Measurements from ENCODE around the gene EPO.
"Not testable (repeated sequence)": the region's sequence is repeated elsewhere in the genome, so short reads cannot be mapped to it uniquely, and the experiment has no call there.

The EPO gene

DNA sequence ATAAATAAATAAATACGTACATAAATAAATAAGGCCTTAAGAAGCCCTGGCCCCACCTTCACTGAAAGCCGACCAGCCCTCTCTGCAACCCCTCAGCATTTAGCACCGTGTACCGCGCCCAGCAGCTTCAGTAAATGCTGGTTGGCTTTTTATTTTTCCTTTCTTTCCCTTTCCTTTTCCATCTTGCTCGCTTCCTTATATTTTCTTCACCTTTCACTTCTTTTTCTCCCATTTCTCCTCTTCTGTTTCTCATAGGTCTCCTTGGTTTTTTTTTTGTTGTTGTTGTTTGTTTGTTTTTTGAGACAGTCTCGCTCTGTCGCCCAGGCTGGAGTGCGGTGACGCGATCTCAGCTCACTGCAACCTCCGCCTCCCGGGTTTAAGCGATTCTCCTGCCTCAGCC lies 24.3 kb downstream of the EPO start:
- no peak for DNase-seq

DNA sequence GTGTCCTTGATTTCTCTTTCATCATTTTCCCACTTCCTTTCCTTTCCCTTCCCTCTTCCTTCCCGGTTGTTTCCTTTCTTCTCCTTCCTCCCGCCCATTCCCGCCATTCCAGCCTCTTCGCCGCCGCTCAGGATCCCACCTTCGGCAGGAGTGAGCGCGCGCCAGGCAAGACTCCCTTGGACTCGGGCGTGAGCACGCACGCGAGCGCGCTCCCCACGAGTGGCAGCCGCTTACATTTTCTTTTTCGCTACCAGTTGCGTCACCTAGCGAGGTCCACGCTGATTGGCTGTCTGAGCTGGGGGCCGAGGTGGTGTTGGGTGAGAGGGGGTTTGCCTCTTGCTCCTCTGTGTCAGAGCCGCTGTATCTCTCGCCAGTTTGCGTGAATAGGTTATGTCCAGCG lies 24.9 kb downstream of the EPO start:
- no peak for DNase-seq

DNA sequence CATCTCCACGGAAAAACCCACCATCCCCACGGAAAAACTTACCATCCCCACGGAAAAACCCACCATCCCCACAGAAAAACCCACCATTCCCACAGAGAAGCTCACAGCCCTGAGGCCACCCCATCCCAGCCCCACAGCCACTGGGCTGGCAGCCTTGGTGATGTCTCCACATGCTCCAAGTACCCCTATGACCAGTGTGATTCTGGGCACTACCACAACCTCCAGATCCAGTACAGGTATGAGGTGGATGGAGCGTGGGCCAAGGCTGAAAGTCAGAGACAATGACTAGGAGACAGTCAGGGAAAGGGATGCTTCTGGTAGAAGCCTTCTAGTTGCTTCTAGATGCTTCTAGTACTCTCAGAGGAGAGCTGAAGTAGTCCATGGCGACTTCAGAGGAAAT lies 32.7 kb downstream of the EPO start:
- DNase-seq = no peak

DNA sequence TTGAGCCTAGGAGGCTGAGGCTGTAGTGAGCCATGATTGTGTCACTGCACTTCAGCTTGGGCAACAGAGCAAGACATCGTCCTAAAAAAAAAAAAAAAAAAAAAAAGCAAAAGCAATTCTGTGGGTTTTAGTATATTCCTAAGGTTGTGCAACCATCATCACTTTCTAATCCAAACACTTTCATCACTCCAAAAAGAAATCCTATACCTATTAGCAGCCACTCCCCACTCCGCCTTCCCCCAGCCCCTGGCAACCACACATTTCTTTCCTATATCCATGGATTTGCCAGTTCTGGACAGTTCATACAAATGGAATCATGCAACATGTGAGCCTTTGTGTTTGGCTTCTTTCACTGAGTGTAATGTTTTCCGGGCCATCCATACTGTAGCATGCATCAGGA lies 33.5 kb downstream of the EPO start:
- no peak for DNase-seq

DNA sequence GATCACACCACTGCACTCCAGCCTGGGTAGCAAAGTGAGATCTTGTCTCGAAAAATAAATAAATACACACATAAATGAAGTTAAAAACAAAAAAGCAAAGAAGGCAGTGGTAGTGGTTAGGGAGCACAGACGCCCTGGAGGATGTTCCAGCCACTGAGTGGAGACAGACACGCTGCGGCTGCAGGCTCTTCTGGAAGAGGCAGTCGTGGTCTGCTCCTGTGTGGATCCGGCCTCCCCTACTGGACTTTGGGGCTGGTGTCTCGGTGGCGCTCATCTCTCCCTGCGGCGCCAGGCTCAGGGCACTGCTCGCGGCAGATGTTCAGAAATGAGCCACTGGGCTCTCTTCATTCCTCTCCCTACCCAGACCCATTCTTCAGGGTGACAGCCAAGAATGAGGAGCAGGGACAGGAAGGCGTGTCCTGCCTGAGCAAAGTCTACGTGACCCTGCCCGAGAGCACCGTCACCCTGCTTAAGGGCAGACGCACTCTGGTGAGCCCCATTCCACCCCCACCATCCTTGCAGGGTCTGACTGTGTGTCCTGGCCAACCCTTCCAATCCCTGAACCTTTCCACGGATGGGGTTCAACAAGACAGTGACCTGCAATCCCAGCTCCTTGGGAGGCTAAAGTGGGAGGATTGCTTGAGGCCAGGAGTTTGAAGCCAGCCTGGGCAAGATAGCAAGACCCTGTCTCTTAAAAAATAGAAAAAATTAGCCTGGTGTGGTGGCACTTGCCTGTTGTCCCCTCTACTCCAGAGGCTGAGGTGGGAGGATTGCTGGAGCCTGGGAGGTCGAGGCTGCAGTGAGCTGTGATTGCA lies 39.3 kb downstream of the EPO start:
- DNase-seq = no peak

DNA sequence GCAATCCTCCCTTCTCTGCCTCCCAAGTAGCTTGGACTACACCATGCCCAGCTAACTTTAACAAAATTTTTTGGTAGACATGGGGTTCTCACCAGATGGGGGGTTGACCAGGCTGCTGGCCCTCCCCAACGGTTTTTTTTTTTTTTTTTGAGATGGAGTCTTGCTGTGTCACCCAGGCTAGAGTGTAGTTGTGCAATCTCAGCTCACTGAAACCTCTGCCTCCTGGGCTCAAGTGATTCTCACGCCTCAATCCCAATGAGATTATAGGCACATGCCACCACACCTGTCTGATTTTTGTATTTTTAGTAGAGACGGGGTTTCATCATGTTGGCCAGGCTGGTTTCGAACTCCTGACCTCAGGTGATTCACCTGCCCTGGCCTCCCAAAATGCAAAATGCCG lies 42.6 kb downstream of the EPO start:
- not testable (repeated sequence) for DNase-seq

DNA sequence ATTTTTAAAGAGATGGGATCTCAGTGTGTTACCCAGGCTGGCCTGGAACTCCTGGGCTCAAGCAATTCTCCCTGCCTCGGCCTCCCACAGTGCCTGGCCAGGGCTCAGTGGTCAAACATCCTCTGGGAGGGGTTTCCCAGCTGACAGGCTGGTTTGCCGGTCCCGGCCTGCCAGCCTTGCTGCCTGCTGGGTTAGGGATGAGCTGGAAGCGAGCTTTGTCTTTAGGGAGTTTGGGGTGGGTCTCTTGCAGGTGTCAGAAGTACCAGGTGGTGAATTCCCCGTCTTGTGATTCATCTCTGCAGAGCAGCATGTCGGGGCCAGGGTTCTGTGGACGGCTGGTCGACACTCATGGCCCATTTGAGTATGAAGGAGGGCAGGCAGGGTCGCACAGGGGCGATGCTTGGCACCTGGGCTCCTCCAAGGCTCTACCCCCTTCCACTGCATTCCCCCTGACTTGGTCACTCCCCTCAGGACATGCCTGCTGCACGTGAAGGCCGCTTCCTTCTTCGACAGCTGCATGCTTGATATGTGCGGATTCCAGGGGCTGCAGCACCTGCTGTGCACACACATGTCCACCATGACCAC lies 43.4 kb downstream of the EPO start:
- no peak for DNase-seq

DNA sequence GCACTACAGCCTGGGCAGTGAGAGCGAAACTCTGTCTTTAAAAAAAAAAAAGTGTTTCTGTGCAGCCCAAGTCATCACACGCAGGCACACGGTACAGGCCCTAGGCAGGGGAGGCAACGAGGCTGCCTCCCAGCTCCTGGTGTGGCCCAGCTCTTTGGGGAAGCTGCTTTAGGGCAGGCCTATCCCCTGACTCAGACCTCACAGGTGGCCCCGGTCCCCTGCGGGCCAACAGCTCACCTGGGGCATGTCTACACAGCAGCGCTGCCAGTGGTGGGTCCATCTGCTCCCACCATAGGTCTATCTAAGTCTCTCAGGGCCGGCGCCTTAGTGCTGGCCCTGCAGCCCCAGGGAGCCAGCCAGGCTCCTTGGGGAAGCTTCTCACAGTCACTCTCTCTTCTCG lies 44.6 kb downstream of the EPO start:
- DNase-seq = no peak

DNA sequence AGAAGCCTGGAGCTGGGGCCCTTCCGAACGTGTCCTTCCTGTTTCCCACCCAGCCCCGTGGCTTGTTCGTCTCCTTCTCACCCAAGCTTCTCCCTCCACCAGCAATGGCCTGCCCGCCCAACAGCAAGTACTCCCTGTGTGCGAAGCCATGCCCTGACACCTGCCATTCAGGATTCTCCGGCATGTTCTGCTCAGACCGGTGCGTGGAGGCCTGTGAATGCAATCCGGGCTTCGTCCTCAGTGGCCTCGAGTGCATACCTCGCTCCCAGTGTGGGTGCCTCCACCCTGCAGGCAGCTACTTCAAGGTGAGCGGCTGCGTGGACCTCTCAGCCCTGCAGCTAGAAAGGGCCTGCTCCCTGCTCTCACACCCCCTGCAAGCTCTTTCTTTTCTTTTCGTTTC lies 45.0 kb downstream of the EPO start:
- DNase-seq = no peak

DNA sequence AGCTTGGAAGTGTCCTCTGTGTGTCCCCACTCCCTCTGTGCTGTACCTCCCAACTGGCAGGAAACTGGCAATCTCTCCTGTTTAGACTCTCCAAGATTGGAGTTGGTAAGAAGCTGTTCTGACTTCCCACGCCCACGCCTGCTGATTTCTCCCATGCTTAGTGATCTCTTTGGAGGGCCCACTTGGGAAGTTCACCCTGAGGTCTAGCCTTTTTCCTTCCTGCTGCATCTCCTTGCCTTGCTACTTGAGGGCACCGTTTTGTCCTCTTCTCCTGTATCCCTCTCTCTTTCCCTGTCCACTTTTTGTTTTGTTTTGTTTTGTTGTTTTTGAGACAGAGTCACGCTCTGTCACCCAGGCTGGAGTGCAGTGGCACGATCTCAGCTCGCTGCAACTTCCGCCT lies 48.5 kb downstream of the EPO start:
- no peak for DNase-seq

Data from NCI-H526 treated with DMSO at 0.1 percent for 48 hours (cell line).